A549 (cell line): ENCODE measurements around the gene SIPA1. TPM values are rescaled to one million over a fixed set of nuclear protein-coding genes. Genes with fewer than 3 reads are reported as not detected.
A peak's percentile ranks its signal among the peaks of the same experiment; 100 is the strongest.
"Not testable (repeated sequence)": the region's sequence is repeated elsewhere in the genome, so short reads cannot be mapped to it uniquely, and the experiment has no call there.

Experiments used
- ATAC-seq, 2 experiments: fragments of 200-7000 bp in 1 of 2; fragments of >200 bp in 1 of 2; cut with Nextera tagmentation in 1 of 2; cut with Tn5 transposase in 1 of 2; 3 replicates each; pipeline versions ENCODE4 v1.8.0 to v1.9.1; 2018 to 2020; ENCODE audit warnings: mild to moderate bottlenecking in 1 of 2, moderate library complexity in 1 of 2
- CTCF ChIA-PET: fragments of 300-600 bp; sonication (Branson Sonifier 250); formaldehyde crosslinking; extraction: SDS; loops from one replicate; lab custom pipeline; 2021; ENCODE audit warnings: antibody characterized with exemption, inconsistent platforms; lab: Yijun Ruan, JAX
- POLR2A ChIA-PET: fragments of 350-600 bp; formaldehyde crosslinking; extraction: SDS; loops from one replicate; lab custom pipeline; 2021; ENCODE audit warnings: antibody characterized with exemption, inconsistent platforms; lab: Yijun Ruan, JAX
- DNase-seq, 2 experiments: peaks; one replicate each; pipeline versions ENCODE4 v3.0.0 to v3.0.0-alpha.2; 2011 to 2016; ENCODE audit warnings: low read depth in 1 of 2, low spot score in 1 of 2
- FAIRE-seq: peaks from 2 replicates; lab custom pipeline; 2011; peaks lifted over from hg19 to GRCh38; lab: Jason Lieb, UNC
- H3K27ac ChIP-seq, 2 experiments: fragments of >200 bp; sonication (Bioruptor Twin); formaldehyde crosslinking; 3 replicates each; pipeline ENCODE4 v1.5.1; 2016 to 2017
- H3K4me1 ChIP-seq: fragments of >200 bp; sonication (Bioruptor Twin); formaldehyde crosslinking; 3 replicates; pipeline ENCODE4 v1.6.1; 2016
- H3K4me2 ChIP-seq: fragments of >200 bp; sonication (Bioruptor Twin); formaldehyde crosslinking; 3 replicates; pipeline ENCODE4 v1.6.1; 2016
- H3K4me3 ChIP-seq: fragments of >200 bp; sonication (Bioruptor Twin); formaldehyde crosslinking; 3 replicates; pipeline ENCODE4 v1.5.1; 2016
- H3K9me3 ChIP-seq: fragments of >200 bp; sonication (Bioruptor Twin); formaldehyde crosslinking; 3 replicates; pipeline ENCODE4 v1.6.1; 2016
- CBX2 ChIP-seq: fragments of 200-600 bp; sonication (generic); IDR thresholded peaks from 2 replicates; pipeline ENCODE4 v1.6.1; 2016; ENCODE audit warnings: low read depth, mild to moderate bottlenecking, borderline replicate concordance
- EP300 ChIP-seq, 2 experiments: fragments of >200 bp; sonication (Bioruptor Twin); formaldehyde crosslinking; IDR thresholded peaks; 2 replicates in 1 of 2; 3 replicates in 1 of 2; pipeline ENCODE4 v1.6.1; 2016 to 2017
- GATA3 ChIP-seq: IDR thresholded peaks from 2 replicates; pipeline ENCODE4 v1.6.1; 2012; ENCODE audit warnings: borderline replicate concordance
- HOXB13 ChIP-seq: fragments of 250-450 bp; sonication (Bioruptor Pico); IDR thresholded peaks from 2 replicates; pipeline ENCODE4 v1.5.0; 2020; ENCODE audit warnings: low read depth, mild to moderate bottlenecking, moderate library complexity
- KDM5A ChIP-seq: fragments of 200-600 bp; sonication (generic); IDR thresholded peaks from 2 replicates; pipeline ENCODE4 v1.6.1; 2016; ENCODE audit warnings: antibody characterized with exemption, mild to moderate bottlenecking
- MYC ChIP-seq: IDR thresholded peaks from 2 replicates; pipeline ENCODE4 v1.6.1; 2012; ENCODE audit warnings: mild to moderate bottlenecking, inconsistent platforms, low read length, improper control_type of control experiment, borderline replicate concordance
- NPAS2 ChIP-seq: fragments of 250-450 bp; sonication (Bioruptor Pico); IDR thresholded peaks from 2 replicates; pipeline ENCODE4 v1.8.0; 2022; ENCODE audit warnings: mild to moderate bottlenecking, moderate library complexity, borderline replicate concordance
- NR3C1 ChIP-seq: fragments of >200 bp; sonication (Bioruptor Twin); formaldehyde crosslinking; IDR thresholded peaks from 3 replicates; pipeline ENCODE4 v1.6.1; 2017
- PHF8 ChIP-seq: fragments of 200-600 bp; sonication (generic); IDR thresholded peaks from 2 replicates; pipeline ENCODE4 v1.6.1; 2016; ENCODE audit warnings: low read depth, mild to moderate bottlenecking, antibody characterized with exemption, moderate library complexity, borderline replicate concordance
- POLR2A ChIP-seq: IDR thresholded peaks from 2 replicates; pipeline ENCODE4 v1.6.1; 2012; ENCODE audit warnings: mild to moderate bottlenecking, low read length
- POLR2AphosphoS2 ChIP-seq: conservative IDR thresholded peaks from 2 replicates; pipeline ENCODE4 v1.6.1; 2012; ENCODE audit warnings: low read length, improper control_type of control experiment, inconsistent platforms
- TFCP2L1 ChIP-seq: fragments of 250-450 bp; sonication (Bioruptor Pico); IDR thresholded peaks from 2 replicates; pipeline ENCODE4 v1.5.0; 2021; ENCODE audit warnings: mild to moderate bottlenecking
- TP53 ChIP-seq: fragments of 250-450 bp; sonication (Bioruptor Pico); IDR thresholded peaks from 2 replicates; pipeline ENCODE4 v1.5.0; 2021; ENCODE audit warnings: mild to moderate bottlenecking, moderate library complexity
- WGBS: methylation state at CpG from one replicate; pipeline ENCODE4 v1.1.6; 2017; ENCODE audit errors: missing lambda C conversion rate; 5-methylcytosine and 5-hydroxymethylcytosine counted together
- polyA plus RNA-seq, 4 experiments: library from polyadenylated mRNA; depleted of rRNA in 3 of 4; stranded (reverse); fragments of >200 nt; fragmentation: RNase III in 1 of 4; extraction: RNeasy Plus Mini Kit Qiagen cat#74134 plus additional on column Dnase treatment in 1 of 4; gene quantifications; 2 replicates in 3 of 4; 3 replicates in 1 of 4; pipeline ENCODE4 v1.2.3, GENCODE V29; 2011 to 2017
- TF ChIP-seq, protein P1 (sequence below): fragments of 250-450 bp; sonication (Bioruptor Pico); IDR thresholded peaks from 2 replicates; pipeline ENCODE4 v1.5.0; 2020; ENCODE audit warnings: low read depth, mild to moderate bottlenecking, moderate library complexity
- TF ChIP-seq, protein P2 (sequence below): fragments of 250-450 bp; sonication (Bioruptor Pico); IDR thresholded peaks from 2 replicates; pipeline ENCODE4 v1.5.0; 2021; ENCODE audit warnings: mild to moderate bottlenecking, moderate library complexity, borderline replicate concordance
- TF ChIP-seq, protein P3 (sequence below): fragments of 150-350 bp; IDR thresholded peaks from 2 replicates; pipeline ENCODE4 v1.6.1; 2014; ENCODE audit warnings: low read depth, mild to moderate bottlenecking, low read length
- TF ChIP-seq, protein P4 (sequence below): fragments of >200 bp; sonication (Bioruptor Twin); formaldehyde crosslinking; IDR thresholded peaks from 2 replicates; pipeline ENCODE4 v1.6.1; 2016

SIPA1 gene
- polyA plus RNA-seq, 2 of the 4 experiments (the other 2 are of a cell fraction): 9.9 to 17.4 TPM

DNA sequence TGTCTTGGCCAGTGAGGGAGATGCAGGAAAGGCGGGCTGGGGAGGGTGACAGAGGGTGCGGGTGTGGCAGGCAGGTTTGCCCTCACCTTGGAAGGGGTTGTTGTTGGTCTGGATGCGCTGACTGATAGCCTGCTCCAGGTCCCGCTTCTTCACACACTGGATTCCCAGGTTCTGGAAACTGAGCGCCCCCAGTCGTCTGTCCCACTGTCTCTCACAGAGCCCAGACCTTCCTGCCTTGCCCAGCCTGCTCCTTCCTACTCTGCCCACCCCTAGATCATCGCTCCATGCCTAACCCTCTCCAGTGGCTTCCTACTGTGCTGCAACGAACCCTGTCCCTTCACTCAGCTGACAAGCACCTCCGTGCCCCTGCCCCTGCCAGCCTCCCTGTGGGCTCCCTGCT lies 22.1 kb downstream of the SIPA1 start:
- Histone ChIP-seq H3K27ac (no peak overlapping the region), H3K4me2 (no peak overlapping the region), H3K4me3 (no peak overlapping the region), H3K9me3 (no peaks in the 10 kb centered on the region), H3K4me1 (peaks cover 13% of the 10 kb centered on the region)
- ChIA-PET CTCF (interaction anchor here (1.2 to 1.5 kb wide), 4 partner anchors 34 to 229 kb away, joined by 3 to 5 read pairs (median 4); partner anchors contain the start of gene FIBP), POLR2A (no interaction called here)
- DNase-seq (no peak), FAIRE-seq (no peak)
- WGBS: 89% methylated on average over 9 of the region's 9 CpGs
- no peak for TF ChIP-seq EP300 (IDR thresholded peaks at IDR 0.05)
- TF ChIP-seq POLR2A: 0 out of 2 replicates have a peak, but pooled peaks have one; percentile 0
- TF ChIP-seq, protein P1, sequence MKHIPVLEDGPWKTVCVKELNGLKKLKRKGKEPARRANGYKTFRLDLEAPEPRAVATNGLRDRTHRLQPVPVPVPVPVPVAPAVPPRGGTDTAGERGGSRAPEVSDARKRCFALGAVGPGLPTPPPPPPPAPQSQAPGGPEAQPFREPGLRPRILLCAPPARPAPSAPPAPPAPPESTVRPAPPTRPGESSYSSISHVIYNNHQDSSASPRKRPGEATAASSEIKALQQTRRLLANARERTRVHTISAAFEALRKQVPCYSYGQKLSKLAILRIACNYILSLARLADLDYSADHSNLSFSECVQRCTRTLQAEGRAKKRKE (CRISPR knock-in tag): no peak
- TF ChIP-seq, all 56 proteins: peak for 1
- ATAC-seq: no peak

DNA sequence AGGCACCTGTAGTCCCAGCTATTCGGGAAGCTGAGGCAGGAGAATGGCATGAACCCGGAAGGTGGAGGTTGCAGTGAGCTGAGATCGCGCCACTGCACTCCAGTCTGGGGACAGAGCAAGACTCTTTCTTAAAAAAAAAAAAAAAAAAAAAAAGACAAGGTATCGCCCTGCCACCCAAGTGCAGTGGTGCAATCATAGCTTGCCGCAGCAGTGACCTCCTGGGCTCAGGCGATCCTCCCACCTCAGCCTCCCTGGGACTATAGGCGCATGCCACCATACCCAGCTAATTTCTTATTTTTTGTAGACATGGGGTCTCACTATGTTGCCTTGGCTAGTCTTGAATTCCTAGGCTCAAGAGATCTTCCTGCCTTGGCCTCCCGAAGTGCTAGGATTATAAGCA lies 23.0 kb downstream of the SIPA1 start:
- H3K27ac ChIP-seq, FAIRE-seq, H3K4me3 ChIP-seq, DNase-seq, H3K9me3 ChIP-seq, ATAC-seq: not testable (repeated sequence)
- peaks cover 13% of the 10 kb centered on the region for H3K4me1 ChIP-seq
- CTCF ChIA-PET: interaction anchor here (0.7 to 1.5 kb wide), 2 partner anchors 35 to 45 kb away, joined by 3 read pairs; no protein-coding TSS in a partner anchor
- H3K4me2 ChIP-seq: peak overlapping the region; percentile 94; the same call in 2 of the 3 replicates
- WGBS: 93% methylated on average over 9 of the region's 9 CpGs
- POLR2A ChIA-PET: interaction anchor here (3.4 kb wide), 1 partner anchor 8 kb away, joined by 27 read pairs; no protein-coding TSS in a partner anchor

DNA sequence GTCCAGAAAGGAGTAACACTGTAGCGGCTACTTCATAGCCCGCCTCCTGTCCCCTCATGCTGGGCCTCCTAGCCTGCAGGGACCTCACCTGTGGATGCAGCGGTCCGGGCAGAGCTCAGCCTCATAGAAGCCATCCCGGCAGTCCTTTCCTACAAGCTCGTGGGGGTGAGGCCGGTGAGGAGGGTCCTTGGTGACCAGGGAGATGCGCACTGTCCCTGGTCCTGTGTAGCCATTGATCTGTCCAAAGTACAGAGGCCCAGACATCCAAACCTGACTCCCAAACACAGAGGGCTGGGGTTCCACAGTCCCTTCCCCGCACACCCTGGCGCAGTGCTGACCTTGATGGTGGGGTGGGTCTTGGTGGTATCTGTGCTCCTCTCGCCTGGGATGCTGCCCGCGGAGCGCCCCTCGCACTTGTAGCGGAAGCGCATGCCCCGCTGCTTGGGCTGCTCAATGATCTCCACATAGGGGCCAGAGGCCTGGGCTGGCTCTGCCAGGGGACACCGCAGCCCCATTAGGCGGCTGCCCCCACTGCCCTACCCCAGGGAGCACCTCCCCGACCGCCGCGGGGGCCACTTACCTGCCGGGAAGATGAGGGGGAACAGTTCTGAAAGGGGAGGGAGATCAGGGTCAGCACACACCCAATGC lies 23.8 kb downstream of the SIPA1 start:
- TF ChIP-seq PHF8 (no peak), GATA3 (no peak), TFCP2L1 (CRISPR knock-in tag) (no peak), NR3C1 (no peak), KDM5A (no peak), POLR2AphosphoS2 (no peak), NPAS2 (no peak), CBX2 (no peak), HOXB13 (no peak), TP53 (no peak), MYC (no peak)
- TF ChIP-seq, protein P2, sequence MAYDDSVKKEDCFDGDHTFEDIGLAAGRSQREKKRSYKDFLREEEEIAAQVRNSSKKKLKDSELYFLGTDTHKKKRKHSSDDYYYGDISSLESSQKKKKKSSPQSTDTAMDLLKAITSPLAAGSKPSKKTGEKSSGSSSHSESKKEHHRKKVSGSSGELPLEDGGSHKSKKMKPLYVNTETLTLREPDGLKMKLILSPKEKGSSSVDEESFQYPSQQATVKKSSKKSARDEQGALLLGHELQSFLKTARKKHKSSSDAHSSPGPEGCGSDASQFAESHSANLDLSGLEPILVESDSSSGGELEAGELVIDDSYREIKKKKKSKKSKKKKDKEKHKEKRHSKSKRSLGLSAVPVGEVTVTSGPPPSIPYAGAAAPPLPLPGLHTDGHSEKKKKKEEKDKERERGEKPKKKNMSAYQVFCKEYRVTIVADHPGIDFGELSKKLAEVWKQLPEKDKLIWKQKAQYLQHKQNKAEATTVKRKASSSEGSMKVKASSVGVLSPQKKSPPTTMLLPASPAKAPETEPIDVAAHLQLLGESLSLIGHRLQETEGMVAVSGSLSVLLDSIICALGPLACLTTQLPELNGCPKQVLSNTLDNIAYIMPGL: no peak
- TF ChIP-seq, protein P3, sequence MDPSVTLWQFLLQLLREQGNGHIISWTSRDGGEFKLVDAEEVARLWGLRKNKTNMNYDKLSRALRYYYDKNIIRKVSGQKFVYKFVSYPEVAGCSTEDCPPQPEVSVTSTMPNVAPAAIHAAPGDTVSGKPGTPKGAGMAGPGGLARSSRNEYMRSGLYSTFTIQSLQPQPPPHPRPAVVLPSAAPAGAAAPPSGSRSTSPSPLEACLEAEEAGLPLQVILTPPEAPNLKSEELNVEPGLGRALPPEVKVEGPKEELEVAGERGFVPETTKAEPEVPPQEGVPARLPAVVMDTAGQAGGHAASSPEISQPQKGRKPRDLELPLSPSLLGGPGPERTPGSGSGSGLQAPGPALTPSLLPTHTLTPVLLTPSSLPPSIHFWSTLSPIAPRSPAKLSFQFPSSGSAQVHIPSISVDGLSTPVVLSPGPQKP: no peak
- TF ChIP-seq, protein P4, sequence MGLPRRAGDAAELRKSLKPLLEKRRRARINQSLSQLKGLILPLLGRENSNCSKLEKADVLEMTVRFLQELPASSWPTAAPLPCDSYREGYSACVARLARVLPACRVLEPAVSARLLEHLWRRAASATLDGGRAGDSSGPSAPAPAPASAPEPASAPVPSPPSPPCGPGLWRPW: no peak
- TF ChIP-seq, all 56 proteins: peak for 0
- Histone ChIP-seq H3K4me2 (peak overlapping the region; percentile 94), H3K9me3 (no peaks in the 10 kb centered on the region), H3K4me3 (peak overlapping the region; percentile 100), H3K4me1 (peaks cover 13% of the 10 kb centered on the region), H3K27ac (peak overlapping the region; percentile 96 to 98)
- no peak for ATAC-seq
- FAIRE-seq: no peak
- no peak for DNase-seq
- ChIA-PET POLR2A (interaction anchor here (1.5 to 3.4 kb wide), 2 partner anchors 9 to 207 kb away, joined by 3 to 27 read pairs; no protein-coding TSS in a partner anchor), CTCF (interaction anchor here (0.7 to 2.4 kb wide), 4 partner anchors 7 to 161 kb away, joined by 3 to 12 read pairs (median 4); no protein-coding TSS in a partner anchor)
- 66% methylated on average over 23 of the region's 25 CpGs for WGBS
